HG03439 (cell line): Measurements from ENCODE around the gene POLR1C.
A peak's percentile ranks its signal among the peaks of the same experiment; 100 is the strongest.
"Not testable (repeated sequence)": the region's sequence is repeated elsewhere in the genome, so short reads cannot be mapped to it uniquely, and the experiment has no call there.

Experiments used
- ATAC-seq: cut with Tn5 transposase; IDR thresholded peaks from one replicate; pipeline ENCODE4 v1.9.1; 2021; ENCODE audit warnings: mild to moderate bottlenecking, moderate library complexity; ENCODE audit not compliant: unreplicated experiment

POLR1C gene, protein sequence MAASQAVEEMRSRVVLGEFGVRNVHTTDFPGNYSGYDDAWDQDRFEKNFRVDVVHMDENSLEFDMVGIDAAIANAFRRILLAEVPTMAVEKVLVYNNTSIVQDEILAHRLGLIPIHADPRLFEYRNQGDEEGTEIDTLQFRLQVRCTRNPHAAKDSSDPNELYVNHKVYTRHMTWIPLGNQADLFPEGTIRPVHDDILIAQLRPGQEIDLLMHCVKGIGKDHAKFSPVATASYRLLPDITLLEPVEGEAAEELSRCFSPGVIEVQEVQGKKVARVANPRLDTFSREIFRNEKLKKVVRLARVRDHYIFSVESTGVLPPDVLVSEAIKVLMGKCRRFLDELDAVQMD

GRCh38 chr6:43516697-43517504 is at the start of gene POLR1C, which contains the start of gene YIPF3:
TSS of gene POLR1C (plus strand) at chr6:43517089. CDS start at chr6:43517110, 21 bp downstream.
TSS of gene YIPF3 (minus strand) at chr6:43516926. CDS start at chr6:43516807, 119 bp downstream.
- peak; percentile 87 for ATAC-seq

DNA sequence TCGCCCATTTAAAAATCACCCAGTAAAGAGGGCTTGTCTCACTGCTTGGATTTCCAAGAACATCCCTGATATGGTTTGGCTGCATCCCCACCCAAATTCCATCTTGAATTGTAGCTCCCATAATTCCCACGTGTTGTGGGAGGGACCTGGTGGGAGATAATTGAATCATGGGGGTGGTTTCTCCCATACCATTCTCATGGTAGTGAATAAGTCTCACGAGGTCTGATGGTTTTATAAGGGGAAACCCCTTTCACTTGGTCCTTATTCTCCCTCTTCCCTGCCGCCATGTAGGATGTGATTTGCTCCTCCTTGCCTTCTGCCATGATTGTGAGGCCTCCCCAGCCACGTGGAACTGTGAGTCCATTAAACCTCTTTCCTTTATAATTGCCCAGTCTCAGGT is 49.6 kb upstream of the POLR1C start:
- not testable (repeated sequence) for ATAC-seq

DNA sequence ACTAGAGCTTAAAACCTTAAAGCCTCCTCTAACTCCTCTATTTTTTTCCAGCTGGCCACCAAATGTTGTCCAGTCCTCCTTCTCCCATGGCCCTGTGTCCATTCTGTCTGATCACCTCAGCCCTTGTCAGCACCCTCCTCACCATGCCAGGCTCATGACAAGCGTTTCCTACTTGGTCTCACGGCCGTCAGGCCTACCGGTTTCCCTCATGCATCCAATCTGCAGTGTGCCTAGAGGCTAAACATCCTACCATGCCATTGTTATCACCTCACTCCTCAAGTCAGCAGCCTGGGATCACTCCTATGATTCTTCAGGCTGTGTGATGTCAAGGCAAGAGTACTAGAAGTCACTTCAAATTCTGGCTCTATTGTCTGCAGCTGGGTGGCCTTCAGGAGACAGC is 49.1 kb upstream of the POLR1C start:
- no peak for ATAC-seq

GRCh38 chr6:43468240-43468639 is 48.6 kb upstream of the POLR1C start:
- ATAC-seq, result no peak

GRCh38 chr6:43468748-43469681 is 47.9 kb upstream of the POLR1C start:
- ATAC-seq, result no peak

DNA sequence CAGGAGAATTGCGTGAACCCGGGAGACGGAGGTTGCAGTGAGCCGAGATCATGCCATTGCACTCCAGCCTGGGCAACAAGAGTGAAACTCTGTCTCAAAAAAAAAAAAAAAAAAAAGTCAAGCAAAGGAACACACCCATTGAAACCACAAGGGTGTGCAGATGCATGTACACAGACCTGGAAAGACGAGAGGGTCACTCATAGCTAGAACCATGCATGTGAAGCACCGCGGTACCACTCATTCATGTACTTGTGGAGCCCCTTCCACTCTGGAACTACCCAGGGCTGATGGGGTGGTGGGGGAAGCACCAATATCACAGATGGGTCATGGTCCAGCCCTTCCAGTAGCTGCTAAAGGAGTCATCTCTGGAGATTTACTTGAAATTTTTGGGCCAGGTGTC is 46.9 kb upstream of the POLR1C start:
- ATAC-seq, result no peak

GRCh38 chr6:43471399-43471798 is 45.5 kb upstream of the POLR1C start:
- ATAC-seq, result no peak

DNA sequence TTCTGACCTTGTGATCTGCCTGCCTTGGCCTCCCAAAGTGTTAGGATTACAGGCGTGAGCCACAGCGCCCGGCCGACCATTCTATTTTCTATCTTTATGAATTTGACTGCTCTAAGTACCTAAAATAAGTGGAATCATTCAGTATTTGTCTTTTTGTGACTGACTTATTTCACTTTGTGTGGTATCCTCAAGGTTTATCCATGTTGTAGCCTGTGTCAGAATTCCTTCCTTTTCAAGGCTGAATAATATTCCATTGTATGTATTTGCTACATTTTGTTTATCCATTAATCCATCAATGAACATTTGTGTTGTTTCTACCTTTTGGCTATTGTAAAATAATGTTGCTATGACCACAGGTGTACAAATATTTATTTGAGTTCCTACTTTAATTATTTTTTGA is 44.4 kb upstream of the POLR1C start:
- ATAC-seq, result no peak

DNA sequence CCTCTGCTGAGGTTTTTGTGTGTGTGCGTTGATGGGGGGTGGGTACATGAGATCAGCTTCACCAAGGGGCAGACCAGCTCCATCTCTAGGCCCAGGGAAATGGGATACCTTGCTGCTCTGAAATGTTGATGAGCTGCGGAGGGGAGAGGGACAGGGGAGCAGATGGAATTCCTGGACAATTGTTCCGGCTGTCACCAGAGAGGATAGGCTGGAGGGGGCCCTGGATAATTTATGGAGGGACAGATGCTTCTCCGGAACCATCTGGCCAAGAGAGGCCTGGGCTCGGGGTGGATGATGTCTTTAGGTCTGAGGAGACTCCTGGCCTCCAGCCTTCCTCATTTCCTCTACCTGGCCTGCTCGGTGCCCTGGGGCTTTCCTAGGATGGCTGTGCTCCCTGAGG is 41.4 kb upstream of the POLR1C start:
- no peak for ATAC-seq

DNA sequence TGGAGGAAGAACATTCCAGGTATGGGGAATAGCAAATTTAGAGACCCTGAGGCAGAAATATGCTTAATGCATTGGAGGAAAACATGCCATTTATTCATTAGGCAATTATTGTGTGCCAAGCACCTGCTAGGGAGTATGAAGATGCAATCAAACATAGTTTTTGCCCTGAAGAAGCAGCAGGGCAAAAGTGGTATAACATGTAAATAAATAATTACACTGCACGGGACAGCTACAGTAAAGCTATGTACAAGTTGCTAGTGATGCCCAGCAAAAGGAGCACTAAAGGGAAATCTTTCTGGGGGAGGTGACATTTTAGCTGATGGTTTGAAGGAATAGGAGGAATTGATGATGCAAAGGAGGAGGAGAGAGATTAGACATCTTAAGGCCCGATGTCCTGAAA is 40.1 kb upstream of the POLR1C start:
- no peak for ATAC-seq

DNA sequence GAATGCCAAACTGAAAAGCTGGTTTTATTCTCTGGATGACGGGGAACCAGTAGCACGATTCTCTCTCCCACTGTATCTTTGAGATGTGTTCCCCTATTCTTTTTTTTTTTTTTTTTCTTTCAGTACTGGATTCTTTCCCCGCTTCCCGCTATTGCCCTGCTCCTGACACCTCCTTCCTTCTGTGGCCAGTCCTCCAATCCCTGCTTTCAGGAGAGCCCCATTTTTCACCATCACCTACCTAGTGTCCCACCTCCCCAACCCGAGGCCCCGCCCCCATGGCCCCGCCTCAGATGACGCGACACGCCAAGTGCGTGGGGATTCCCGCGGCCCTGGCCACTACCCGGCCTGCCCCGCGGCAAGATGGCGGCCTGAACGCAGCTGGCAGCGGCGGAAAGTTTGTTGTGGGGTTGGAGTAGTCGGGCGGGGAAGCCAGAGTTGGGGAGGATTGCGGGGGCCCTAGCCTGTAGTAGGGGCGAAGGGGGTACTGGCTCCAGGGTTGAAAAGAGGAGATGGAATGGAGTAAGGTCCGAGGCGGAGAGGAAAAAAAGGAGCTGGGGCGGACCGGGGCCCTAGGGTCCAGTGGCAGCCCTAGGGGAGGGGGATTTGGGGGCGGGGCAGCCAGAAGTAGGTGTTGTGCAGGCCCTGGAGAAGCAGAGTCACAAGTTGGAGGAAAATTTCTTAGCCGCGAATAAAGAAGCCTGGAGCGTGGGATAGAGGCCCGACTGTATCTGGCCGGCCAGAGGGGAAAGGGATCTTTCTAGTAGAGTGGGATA is 39.5 kb upstream of the POLR1C start, which contains the start of gene TJAP1:
TJAP1 (plus strand) TSS at position 336 of the 773 bp plus-strand sequence. CDS start 21,432 bp downstream, outside the sequence.
- peak; percentile 95 for ATAC-seq

GRCh38 chr6:43478008-43478372 is 38.9 kb upstream of the POLR1C start:
- ATAC-seq, result no peak

DNA sequence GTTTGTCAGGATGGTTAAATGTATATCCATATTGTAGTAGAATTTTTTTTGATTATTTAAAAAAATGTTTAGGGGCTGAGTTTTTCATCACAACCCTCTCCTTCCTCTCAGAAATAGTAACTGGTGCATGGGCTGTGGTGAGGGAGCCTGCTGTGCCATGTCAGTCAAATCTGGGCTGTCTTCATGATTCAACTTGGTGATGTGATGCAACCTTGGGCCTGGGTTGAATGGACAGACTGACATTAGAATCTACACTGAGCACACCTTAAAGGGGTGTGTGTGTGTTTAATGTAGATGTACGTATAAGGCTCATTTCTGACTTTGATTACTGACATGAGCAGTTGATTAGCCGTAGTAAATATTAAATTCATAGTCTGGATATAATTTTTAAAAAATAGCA is 35.8 kb upstream of the POLR1C start:
- no peak for ATAC-seq

DNA sequence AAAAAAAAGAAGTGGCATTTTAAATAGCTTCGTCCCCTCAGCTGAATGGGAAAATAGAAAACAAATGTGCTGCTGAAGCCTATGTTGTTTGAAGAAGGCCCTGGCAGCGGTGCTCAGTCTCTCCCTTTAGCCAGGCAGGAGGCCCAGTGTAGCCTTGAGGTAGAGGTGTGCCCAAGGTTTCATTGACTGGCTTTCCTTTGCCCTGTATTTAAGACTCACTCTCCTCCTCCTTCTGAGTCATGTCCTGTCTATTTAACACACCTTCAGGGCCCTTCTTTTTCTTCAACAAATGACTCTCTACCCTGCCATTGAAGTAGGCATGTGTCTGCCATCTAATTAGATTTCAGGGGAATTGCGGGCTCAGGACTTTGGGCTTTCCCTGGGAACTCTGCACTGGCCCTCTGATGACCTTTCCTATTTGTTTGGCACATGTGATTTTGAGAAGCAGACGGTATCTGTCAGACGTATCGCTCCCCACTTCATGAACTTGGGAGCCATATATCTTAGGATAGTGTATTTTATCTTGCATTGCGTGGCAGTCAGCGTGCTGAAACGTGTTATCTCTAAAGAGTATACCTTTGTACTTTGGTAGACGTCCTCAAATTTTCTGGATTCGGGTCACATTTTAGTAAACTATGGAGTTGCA is 35.2 kb upstream of the POLR1C start:
- ATAC-seq, result no peak

DNA sequence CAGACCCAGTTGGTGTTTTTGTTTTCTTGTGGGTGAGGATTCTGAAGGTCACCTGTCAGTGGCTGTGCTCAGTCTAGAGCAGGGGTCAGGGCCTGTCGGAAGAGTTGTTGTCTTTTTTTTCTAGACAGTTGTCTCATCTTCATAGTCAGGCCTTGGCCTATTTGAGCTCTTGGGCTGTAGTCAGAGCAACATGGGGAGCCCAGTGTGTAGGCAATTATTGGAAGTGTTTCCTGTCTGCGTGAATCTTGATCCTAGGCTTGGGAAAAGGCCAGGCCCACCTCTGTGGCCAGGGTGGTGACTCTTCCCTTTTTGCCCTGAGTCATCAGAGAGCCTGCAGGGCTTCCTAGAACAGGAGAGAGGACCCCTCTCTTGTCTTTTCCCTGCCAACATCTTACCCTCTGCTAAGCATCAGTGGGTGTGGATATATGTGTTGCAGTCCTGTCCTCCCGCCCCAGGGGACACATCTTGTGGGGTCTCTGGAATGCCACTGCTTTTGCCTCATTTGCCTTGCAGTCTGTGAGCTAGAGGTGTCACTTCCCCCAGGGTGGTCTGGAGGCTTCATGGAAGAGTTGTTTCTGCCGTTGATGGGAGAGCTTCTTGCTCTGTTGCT is 28.1 kb upstream of the POLR1C start:
- no peak for ATAC-seq

DNA sequence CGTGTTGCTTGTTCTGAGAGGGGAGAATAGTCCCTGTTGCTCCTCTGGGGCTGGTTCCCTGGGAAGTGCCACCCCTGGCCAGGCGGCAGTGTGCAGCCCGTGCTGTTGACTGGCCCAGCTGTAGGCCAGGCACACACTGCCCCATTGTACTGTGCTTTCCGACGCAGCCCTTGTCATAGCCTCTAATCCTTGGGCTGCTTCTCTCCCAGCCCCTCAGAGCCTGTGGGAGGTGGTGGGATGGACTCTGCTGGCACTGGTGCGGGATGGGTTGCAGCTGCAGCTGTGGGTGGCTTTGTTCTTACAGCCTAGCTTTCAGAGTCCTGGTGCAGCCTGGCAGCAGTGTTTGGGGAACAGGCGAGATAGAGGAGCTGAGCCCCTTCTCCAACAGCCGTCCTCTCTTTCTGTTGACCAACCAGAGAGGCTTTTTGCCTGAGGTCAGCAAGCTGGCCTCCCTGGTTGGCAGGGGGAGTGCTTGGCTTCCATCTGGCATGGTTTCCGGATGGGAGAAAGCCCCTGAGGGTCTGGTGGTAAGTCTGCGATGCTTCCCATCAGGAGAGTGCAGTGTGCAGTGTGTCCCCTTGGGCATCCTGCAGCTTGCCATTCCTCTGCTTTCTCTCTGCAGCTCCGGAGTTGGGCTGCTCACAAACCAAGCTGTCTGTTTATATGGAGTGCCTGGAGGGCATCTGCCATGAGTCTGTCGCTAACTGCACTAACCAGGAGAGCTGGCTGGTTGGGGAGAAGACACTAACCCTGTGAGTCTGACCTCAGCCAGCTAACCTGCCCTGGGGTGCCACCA is 27.4 kb upstream of the POLR1C start:
- ATAC-seq, result no peak

- ATAC-seq, result no peak
These were observed 26.4 kb upstream of the POLR1C start for GRCh38 chr6:43490523-43490939.
